ENCODE results near the gene SCN5A. TPM values are rescaled to one million over a fixed set of nuclear protein-coding genes. Genes with fewer than 3 reads are reported as not detected.

The SCN5A gene
- total RNA-seq, 4 donors from 2014 or later: 0.42 to 1.3 (median 0.77) TPM

DNA sequence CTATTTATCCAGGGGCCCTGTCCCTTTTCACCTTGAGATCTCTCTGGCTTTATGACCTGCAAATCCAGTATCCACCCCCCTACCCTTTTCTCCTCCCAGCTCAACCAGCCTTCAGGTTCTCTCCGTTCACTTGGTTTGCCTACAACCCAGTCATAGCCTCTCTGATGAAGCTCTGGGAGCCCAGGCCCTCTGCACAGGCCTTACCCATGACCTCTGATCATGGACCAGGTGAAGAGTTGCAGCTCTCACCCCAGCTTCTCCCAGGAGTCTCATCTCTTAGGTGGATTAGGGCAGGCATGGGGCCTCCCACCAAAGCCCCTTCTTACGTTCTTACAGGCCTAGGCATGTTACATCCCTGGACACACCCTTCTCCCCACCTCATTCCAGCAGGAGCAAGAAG, 93.6 kb downstream of the SCN5A start:
- intact Hi-C loops (cut with DNase I): no loop called here
- no peaks in the 10 kb centered on the region for H3K4me1 ChIP-seq
- TF ChIP-seq POLR2A (IDR thresholded peaks at IDR 0.05; ENCODE audit: low read depth) (no peak), POLR2AphosphoS5 (IDR thresholded peaks at IDR 0.05) (no peak), EP300 (IDR thresholded peaks at IDR 0.05) (no peak)
- TF ChIP-seq, protein P1, sequence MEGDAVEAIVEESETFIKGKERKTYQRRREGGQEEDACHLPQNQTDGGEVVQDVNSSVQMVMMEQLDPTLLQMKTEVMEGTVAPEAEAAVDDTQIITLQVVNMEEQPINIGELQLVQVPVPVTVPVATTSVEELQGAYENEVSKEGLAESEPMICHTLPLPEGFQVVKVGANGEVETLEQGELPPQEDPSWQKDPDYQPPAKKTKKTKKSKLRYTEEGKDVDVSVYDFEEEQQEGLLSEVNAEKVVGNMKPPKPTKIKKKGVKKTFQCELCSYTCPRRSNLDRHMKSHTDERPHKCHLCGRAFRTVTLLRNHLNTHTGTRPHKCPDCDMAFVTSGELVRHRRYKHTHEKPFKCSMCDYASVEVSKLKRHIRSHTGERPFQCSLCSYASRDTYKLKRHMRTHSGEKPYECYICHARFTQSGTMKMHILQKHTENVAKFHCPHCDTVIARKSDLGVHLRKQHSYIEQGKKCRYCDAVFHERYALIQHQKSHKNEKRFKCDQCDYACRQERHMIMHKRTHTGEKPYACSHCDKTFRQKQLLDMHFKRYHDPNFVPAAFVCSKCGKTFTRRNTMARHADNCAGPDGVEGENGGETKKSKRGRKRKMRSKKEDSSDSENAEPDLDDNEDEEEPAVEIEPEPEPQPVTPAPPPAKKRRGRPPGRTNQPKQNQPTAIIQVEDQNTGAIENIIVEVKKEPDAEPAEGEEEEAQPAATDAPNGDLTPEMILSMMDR (IDR thresholded peaks at IDR 0.05): no peak
- no peak overlapping the region for H3K27ac ChIP-seq (replicated peaks in 1 of 4)
- peaks cover 0 to 12% (median 4%) of the 10 kb centered on the region in 4 donors for H3K9me3 ChIP-seq
- WGBS: 96% methylated on average over 2 of the region's 2 CpGs
- peaks cover 0 to 61% (median 0%) of the 10 kb centered on the region in 4 donors for H3K36me3 ChIP-seq
- DNase-seq (ENCODE audit: extremely low spot score): no peak
- H3K27me3 ChIP-seq: no peaks in the 10 kb centered on the region
- no peak overlapping the region for H3K4me3 ChIP-seq

DNA sequence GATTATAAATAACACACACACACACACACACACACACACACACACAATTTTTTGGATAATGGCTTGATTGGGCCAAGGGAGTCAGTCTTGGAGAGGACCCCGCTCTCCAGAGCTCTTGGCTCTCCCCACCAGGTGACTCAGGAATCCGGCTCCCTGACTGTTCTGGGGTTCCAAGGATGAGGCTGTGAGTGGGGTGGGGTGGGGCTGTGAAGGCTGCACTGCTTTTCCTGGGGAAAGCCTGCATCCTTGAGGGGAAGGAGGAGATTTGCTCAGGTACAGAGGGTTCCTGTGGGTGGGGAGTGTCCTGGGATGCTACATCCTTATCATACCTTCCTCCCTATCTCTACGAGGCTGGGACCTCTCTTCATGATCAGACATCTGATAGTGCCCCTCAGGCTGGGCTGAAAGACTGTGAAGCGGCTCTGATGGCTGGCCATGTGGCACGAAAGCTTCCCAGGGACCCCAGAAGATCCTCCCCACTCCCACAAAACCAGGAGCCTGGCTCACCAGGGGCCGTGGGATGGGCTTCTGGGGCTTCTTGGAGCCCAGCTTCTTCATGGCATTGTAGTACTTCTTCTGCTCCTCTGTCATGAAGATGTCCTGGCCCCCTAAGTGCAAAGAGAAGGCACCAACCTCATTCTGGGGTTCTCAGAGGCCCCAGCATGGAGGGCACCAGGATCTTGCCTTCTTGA, 94.2 kb downstream of the SCN5A start:
- WGBS: 76% methylated on average over 4 of the region's 6 CpGs
- H3K4me1 ChIP-seq: no peaks in the 10 kb centered on the region
- H3K9me3 ChIP-seq: peaks cover 0 to 12% (median 4%) of the 10 kb centered on the region in 4 donors
- no peak overlapping the region for H3K27ac ChIP-seq (replicated peaks in 1 of 4)
- intact Hi-C loops (cut with DNase I): no loop called here
- H3K4me3 ChIP-seq: no peak overlapping the region
- no peaks in the 10 kb centered on the region for H3K27me3 ChIP-seq
- no peak for DNase-seq (ENCODE audit: extremely low spot score)
- TF ChIP-seq POLR2A (IDR thresholded peaks at IDR 0.05; ENCODE audit: low read depth): no peak
- no peak for TF ChIP-seq POLR2AphosphoS5 (IDR thresholded peaks at IDR 0.05)
- no peak for TF ChIP-seq EP300 (IDR thresholded peaks at IDR 0.05)
- TF ChIP-seq, protein P1 (IDR thresholded peaks at IDR 0.05): no peak
- H3K36me3 ChIP-seq: peaks cover 0 to 61% (median 0%) of the 10 kb centered on the region in 4 donors

DNA sequence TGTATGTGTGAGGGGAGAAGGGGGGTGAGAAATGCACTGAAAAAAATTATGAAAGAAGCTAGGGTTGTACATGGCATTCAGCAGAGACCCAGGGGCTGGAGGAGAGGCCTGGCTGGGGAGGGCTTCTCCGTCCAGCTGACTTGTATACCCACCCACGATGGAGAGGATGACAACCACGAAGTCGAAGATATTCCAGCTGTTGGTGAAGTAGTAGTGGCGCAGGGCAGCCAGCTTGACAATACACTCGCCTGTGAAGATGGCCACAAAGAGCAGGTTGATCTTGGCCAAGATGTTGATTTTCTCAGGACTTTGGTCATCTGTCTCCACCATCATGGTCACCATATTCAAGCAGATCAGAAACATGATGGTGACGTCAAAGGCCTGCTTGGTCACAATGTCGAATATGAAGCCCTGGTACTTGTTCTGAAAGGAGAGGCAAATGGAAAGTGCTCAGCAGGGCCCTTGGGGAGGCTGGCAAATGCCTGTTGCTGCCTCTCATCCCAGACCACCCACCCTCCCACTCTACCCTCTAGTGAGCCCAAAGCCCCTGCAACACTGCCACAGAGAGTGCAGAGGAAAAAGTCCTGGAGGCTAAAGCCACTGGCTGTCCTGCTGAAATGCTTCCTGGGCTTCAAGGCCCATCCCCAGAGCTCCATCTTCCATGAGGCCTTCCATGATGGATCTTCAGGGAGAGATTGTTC, 95.2 kb downstream of the SCN5A start:
- Histone ChIP-seq H3K36me3 (peaks cover 0 to 61% (median 0%) of the 10 kb centered on the region in 4 donors), H3K27ac (replicated peaks in 1 of 4) (no peak overlapping the region), H3K9me3 (peaks cover 0 to 12% (median 4%) of the 10 kb centered on the region in 4 donors), H3K4me3 (no peak overlapping the region), H3K27me3 (no peaks in the 10 kb centered on the region), H3K4me1 (no peaks in the 10 kb centered on the region)
- no peak for TF ChIP-seq EP300 (IDR thresholded peaks at IDR 0.05)
- 91% methylated on average over 8 of the region's 8 CpGs for WGBS
- no peak for DNase-seq (ENCODE audit: extremely low spot score)
- intact Hi-C loops (cut with DNase I): no loop called here

DNA sequence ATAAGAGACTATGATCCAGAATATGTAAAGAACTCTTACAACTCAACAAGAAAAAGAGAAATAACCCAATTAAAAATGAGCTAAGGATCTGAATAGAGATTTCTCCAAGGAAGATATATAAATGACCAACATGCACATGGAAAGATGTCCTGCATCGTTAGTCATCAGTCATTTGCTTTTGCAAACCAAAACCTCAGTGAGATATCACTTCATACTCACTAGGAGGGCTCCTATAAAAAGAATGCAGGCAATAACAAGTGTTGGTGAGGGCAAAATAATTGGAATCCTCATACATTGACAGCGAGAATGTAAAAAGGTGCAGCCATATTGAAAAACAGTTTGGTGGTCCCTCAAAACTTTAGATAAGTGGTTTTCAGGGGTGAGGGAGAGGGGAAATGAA, 96.4 kb downstream of the SCN5A start:
- TF ChIP-seq POLR2AphosphoS5 (IDR thresholded peaks at IDR 0.05): no peak
- TF ChIP-seq POLR2A (IDR thresholded peaks at IDR 0.05; ENCODE audit: low read depth): no peak
- no peak for TF ChIP-seq EP300 (IDR thresholded peaks at IDR 0.05)
- TF ChIP-seq, protein P1 (IDR thresholded peaks at IDR 0.05): no peak

DNA sequence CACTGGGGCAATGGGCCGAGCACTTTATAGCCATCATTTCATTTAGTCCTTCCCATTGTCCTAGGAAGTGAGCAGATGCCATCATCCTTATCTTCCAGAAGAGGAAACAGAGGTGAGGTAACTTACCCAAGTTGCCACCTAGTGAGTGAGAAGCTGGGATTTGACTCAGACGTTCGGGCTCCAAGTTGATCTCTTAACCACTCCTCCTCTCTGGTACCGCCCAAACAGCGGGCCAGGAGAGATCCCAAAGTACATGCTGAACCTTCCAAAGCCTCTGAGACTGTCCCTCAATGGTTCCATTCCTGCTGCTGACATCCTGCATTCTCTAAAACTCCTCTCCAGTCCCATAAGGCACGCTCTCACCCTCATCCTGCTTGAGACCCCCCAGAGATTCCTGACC, 97.1 kb downstream of the SCN5A start:
- WGBS: 87% methylated on average over 6 of the region's 6 CpGs
- Histone ChIP-seq H3K4me1 (peaks cover 0 to 9% (median 0%) of the 10 kb centered on the region in 4 donors), H3K4me3 (no peak overlapping the region), H3K27me3 (no peaks in the 10 kb centered on the region), H3K36me3 (peaks cover 0 to 61% (median 0%) of the 10 kb centered on the region in 4 donors), H3K27ac (replicated peaks in 1 of 4) (no peak overlapping the region), H3K9me3 (peaks cover 0 to 12% (median 4%) of the 10 kb centered on the region in 4 donors)
- intact Hi-C loops (cut with DNase I): no loop called here
- DNase-seq (ENCODE audit: extremely low spot score): no peak
- no peak for TF ChIP-seq EP300 (IDR thresholded peaks at IDR 0.05)
- TF ChIP-seq POLR2A (IDR thresholded peaks at IDR 0.05; ENCODE audit: low read depth): no peak
- TF ChIP-seq POLR2AphosphoS5 (IDR thresholded peaks at IDR 0.05): no peak
- TF ChIP-seq, protein P1 (IDR thresholded peaks at IDR 0.05): no peak

More for the DNA sequence above, 96.4 kb downstream of the SCN5A start:
- no peak for DNase-seq (ENCODE audit: extremely low spot score)
- Histone ChIP-seq H3K4me1 (peaks cover 0 to 9% (median 0%) of the 10 kb centered on the region in 4 donors), H3K36me3 (peaks cover 0 to 61% (median 0%) of the 10 kb centered on the region in 4 donors), H3K27me3 (no peaks in the 10 kb centered on the region), H3K9me3 (peaks cover 0 to 12% (median 4%) of the 10 kb centered on the region in 4 donors), H3K4me3 (no peak overlapping the region), H3K27ac (replicated peaks in 1 of 4) (no peak overlapping the region)
- intact Hi-C loops (cut with DNase I): no loop called here
- WGBS: 88% methylated on average over 2 of the region's 2 CpGs
